SK-N-SH (cell line): ENCODE measurements around the gene TMEM213.

Experiments used
- CTCF ChIP-seq: fragments of 200-600 bp; sonication (generic); IDR thresholded peaks from 2 replicates; pipeline ENCODE4 v1.6.1; 2017; ENCODE audit warnings: antibody characterized with exemption, mild to moderate bottlenecking, moderate library complexity
- EZH2phosphoT487 ChIP-seq: fragments of 200-600 bp; sonication (generic); IDR thresholded peaks from 2 replicates; pipeline ENCODE4 v1.6.1; 2017; ENCODE audit warnings: low read depth, mixed run types, mild to moderate bottlenecking, antibody characterized with exemption, moderate library complexity, borderline replicate concordance
- GABPA ChIP-seq: IDR thresholded peaks from 2 replicates; pipeline ENCODE4 v1.4.0; 2012; ENCODE audit warnings: low read depth, mild to moderate bottlenecking
- MAX ChIP-seq: IDR thresholded peaks from 2 replicates; pipeline ENCODE4 v1.4.0; 2012; ENCODE audit warnings: low read depth
- RAD21 ChIP-seq: IDR thresholded peaks from 2 replicates; pipeline ENCODE4 v1.6.1; 2012; ENCODE audit warnings: mild to moderate bottlenecking, low read length
- YY1 ChIP-seq: IDR thresholded peaks from 2 replicates; pipeline ENCODE4 v1.4.0; 2012; ENCODE audit warnings: low read depth, mild to moderate bottlenecking

- TF ChIP-seq GABPA (no peak), CTCF (no peak), RAD21 (no peak), EZH2phosphoT487 (no peak), YY1 (no peak), MAX (no peak)
These were observed 45.2 kb upstream of the TMEM213 start for GRCh38 chr7:138752518-138753149.
